Glutamatergic neuron (in vitro differentiated cells): ENCODE results near the gene ABHD14A. TPM values are rescaled to one million over a fixed set of nuclear protein-coding genes. Genes with fewer than 3 reads are reported as not detected.
A peak's percentile ranks its signal among the peaks of the same experiment; 100 is the strongest.

Experiments used
- DNase-seq: peaks from one replicate; pipeline ENCODE4 v3.0.0; 2022
- H3K27ac Mint-ChIP-seq: one replicate; pipeline ENCODE4 v1.8.0; 2020; ENCODE audit warnings: mild to moderate bottlenecking, mixed read lengths, inconsistent platforms; ENCODE audit not compliant: unreplicated experiment
- H3K27me3 Mint-ChIP-seq: one replicate; pipeline ENCODE4 v1.8.0; 2020; ENCODE audit warnings: mild to moderate bottlenecking, moderate library complexity, mixed read lengths, inconsistent platforms; ENCODE audit not compliant: unreplicated experiment
- H3K36me3 Mint-ChIP-seq: one replicate; pipeline ENCODE4 v1.8.0; 2020; ENCODE audit warnings: mild to moderate bottlenecking, mixed read lengths, inconsistent platforms; ENCODE audit not compliant: unreplicated experiment
- H3K4me1 Mint-ChIP-seq: one replicate; pipeline ENCODE4 v1.8.0; 2020; ENCODE audit warnings: mild to moderate bottlenecking, low read depth, mixed read lengths, inconsistent platforms; ENCODE audit not compliant: unreplicated experiment
- H3K4me3 Mint-ChIP-seq: one replicate; pipeline ENCODE4 v1.8.0; 2020; ENCODE audit warnings: mild to moderate bottlenecking, mixed read lengths, inconsistent platforms; ENCODE audit not compliant: unreplicated experiment
- H3K9me3 Mint-ChIP-seq: one replicate; pipeline ENCODE4 v1.8.0; 2020; ENCODE audit warnings: mild to moderate bottlenecking, moderate library complexity, mixed read lengths, inconsistent platforms; ENCODE audit not compliant: unreplicated experiment
- CTCF ChIP-seq: fragments of 200-600 bp; sonication (generic); IDR thresholded peaks from one replicate; pipeline ENCODE4 v1.5.0; 2021; ENCODE audit not compliant: partially characterized antibody, unreplicated experiment
- total RNA-seq: library from RNA; stranded (reverse); fragmentation: NEBNext Ultra II Directional; extraction: Animal tissue kit (Norgen Biotek cat#: 25700); gene quantifications from one replicate; pipeline ENCODE4 v1.2.1, GENCODE V29; 2021; ENCODE audit not compliant: unreplicated experiment

The ABHD14A gene
- total RNA-seq, 1 donor from 2014 or later = 12.7 TPM

GRCh38 chr3:51945031-51945840, 29.6 kb upstream of the ABHD14A start:
- no peak for DNase-seq
- no peaks in the 10 kb centered on the region for H3K36me3 Mint-ChIP-seq
- peaks cover 15% of the 10 kb centered on the region for H3K9me3 Mint-ChIP-seq
- H3K27me3 Mint-ChIP-seq = peaks cover 18% of the 10 kb centered on the region
- peaks cover 6% of the 10 kb centered on the region for H3K4me1 Mint-ChIP-seq
- no peak overlapping the region for H3K27ac Mint-ChIP-seq
- no peak for TF ChIP-seq CTCF
- H3K4me3 Mint-ChIP-seq = no peak overlapping the region

GRCh38 chr3:51945926-51946705, 28.7 kb upstream of the ABHD14A start:
- Mint-ChIP-seq H3K4me1 (peaks cover 1% of the 10 kb centered on the region), H3K9me3 (peaks cover 15% of the 10 kb centered on the region), H3K36me3 (no peaks in the 10 kb centered on the region), H3K27ac (no peak overlapping the region), H3K4me3 (no peak overlapping the region), H3K27me3 (peaks cover 15% of the 10 kb centered on the region)
- DNase-seq = peak; percentile 7
- TF ChIP-seq CTCF = no peak

- DNase-seq = peak; percentile 11
- Mint-ChIP-seq H3K4me3 (no peak overlapping the region), H3K27ac (no peak overlapping the region), H3K27me3 (peaks cover 15% of the 10 kb centered on the region), H3K4me1 (no peaks in the 10 kb centered on the region), H3K9me3 (peaks cover 16% of the 10 kb centered on the region), H3K36me3 (no peaks in the 10 kb centered on the region)
- TF ChIP-seq CTCF = no peak
Measured at GRCh38 chr3:51946796-51947195, 28.1 kb upstream of the ABHD14A start.

GRCh38 chr3:51947215-51947900, 27.5 kb upstream of the ABHD14A start:
- peaks cover 18% of the 10 kb centered on the region for H3K27me3 Mint-ChIP-seq
- peaks cover 1% of the 10 kb centered on the region for H3K4me1 Mint-ChIP-seq
- H3K4me3 Mint-ChIP-seq = peak overlapping the region; percentile 34
- no peak for TF ChIP-seq CTCF
- peaks cover 19% of the 10 kb centered on the region for H3K9me3 Mint-ChIP-seq
- H3K36me3 Mint-ChIP-seq = no peaks in the 10 kb centered on the region
- no peak overlapping the region for H3K27ac Mint-ChIP-seq
- DNase-seq = peak; percentile 8
